H1 (cell line): ENCODE results near the gene PLXND1.

Experiments
- CEBPB ChIP-seq: IDR thresholded peaks from 2 replicates; pipeline ENCODE4 v1.6.1; 2012; ENCODE audit warnings: low read depth, low read length
- EP300 ChIP-seq, 2 experiments: IDR thresholded peaks; 1 replicate in 1 of 2; 2 replicates in 1 of 2; pipeline ENCODE4 v1.6.1; 2011 to 2012; ENCODE audit warnings: low read depth in 2 of 2, low read length in 2 of 2, mild to moderate bottlenecking in 2 of 2, borderline replicate concordance in 1 of 2, inconsistent platforms in 1 of 2, moderate library complexity in 1 of 2
- EZH2 ChIP-seq: fragments of 200-600 bp; sonication (generic); IDR thresholded peaks from 2 replicates; pipeline ENCODE4 v1.7.1; 2012; ENCODE audit warnings: low read depth, mild to moderate bottlenecking, moderate library complexity, low read length, inconsistent platforms; ENCODE audit not compliant: severe bottlenecking
- GABPA ChIP-seq: IDR thresholded peaks from 2 replicates; pipeline ENCODE4 v1.6.1; 2011; ENCODE audit warnings: mild to moderate bottlenecking, low read length, moderate library complexity, borderline replicate concordance; ENCODE audit not compliant: insufficient read depth
- POLR2AphosphoS5 ChIP-seq: IDR thresholded peaks from 2 replicates; pipeline ENCODE4 v1.6.1; 2011; ENCODE audit warnings: low read depth, low read length
- RBBP5 ChIP-seq: IDR thresholded peaks from 2 replicates; pipeline ENCODE4 v1.7.1; 2012; ENCODE audit warnings: low read depth, mild to moderate bottlenecking, inconsistent platforms, low read length, moderate library complexity, borderline replicate concordance
- SIX5 ChIP-seq: IDR thresholded peaks from 2 replicates; pipeline ENCODE4 v1.6.1; 2011; ENCODE audit warnings: mild to moderate bottlenecking, low read depth, low read length
- TF ChIP-seq, protein P1 (sequence below): IDR thresholded peaks from 2 replicates; pipeline ENCODE4 v1.6.1; 2011; ENCODE audit warnings: low read depth, mild to moderate bottlenecking, low read length; ENCODE audit not compliant: insufficient read depth
- TF ChIP-seq, protein P2 (sequence below), 3 experiments: IDR thresholded peaks; 1 replicate in 2 of 3; 2 replicates in 1 of 3; pipeline versions ENCODE4 v1.5.1 to v1.6.1; 2011; ENCODE audit warnings: low read length in 3 of 3, mild to moderate bottlenecking in 3 of 3, inconsistent platforms in 2 of 3, low read depth in 1 of 3, moderate library complexity in 1 of 3; ENCODE audit not compliant: insufficient read depth in 1 of 3; ENCODE audit errors: control extremely low read depth in 1 of 3

DNA sequence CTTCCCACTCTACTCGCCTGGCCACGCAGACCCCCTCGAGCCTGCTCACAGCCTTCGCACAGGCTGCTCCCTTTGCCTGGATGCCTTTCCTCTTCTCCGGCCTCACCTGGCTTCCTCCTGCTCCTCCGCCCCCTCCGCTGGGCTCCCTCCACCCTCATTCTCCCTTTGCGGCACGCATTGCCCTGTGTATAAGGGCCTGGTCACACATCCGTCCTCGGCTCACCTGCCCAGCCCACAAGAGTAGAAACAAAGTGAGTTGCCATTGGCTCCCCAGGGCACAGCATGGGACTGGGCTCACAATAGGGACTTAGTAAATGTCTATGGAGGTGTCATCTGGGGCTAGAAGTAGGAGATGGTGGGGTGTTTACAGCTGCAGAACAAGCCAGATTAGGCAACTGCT lies 4.2 kb downstream of the PLXND1 start:
- no peak for TF ChIP-seq CEBPB
- TF ChIP-seq, protein P1, sequence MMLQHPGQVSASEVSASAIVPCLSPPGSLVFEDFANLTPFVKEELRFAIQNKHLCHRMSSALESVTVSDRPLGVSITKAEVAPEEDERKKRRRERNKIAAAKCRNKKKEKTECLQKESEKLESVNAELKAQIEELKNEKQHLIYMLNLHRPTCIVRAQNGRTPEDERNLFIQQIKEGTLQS, result no peak
- TF ChIP-seq RBBP5, result no peak
- TF ChIP-seq, protein P2, sequence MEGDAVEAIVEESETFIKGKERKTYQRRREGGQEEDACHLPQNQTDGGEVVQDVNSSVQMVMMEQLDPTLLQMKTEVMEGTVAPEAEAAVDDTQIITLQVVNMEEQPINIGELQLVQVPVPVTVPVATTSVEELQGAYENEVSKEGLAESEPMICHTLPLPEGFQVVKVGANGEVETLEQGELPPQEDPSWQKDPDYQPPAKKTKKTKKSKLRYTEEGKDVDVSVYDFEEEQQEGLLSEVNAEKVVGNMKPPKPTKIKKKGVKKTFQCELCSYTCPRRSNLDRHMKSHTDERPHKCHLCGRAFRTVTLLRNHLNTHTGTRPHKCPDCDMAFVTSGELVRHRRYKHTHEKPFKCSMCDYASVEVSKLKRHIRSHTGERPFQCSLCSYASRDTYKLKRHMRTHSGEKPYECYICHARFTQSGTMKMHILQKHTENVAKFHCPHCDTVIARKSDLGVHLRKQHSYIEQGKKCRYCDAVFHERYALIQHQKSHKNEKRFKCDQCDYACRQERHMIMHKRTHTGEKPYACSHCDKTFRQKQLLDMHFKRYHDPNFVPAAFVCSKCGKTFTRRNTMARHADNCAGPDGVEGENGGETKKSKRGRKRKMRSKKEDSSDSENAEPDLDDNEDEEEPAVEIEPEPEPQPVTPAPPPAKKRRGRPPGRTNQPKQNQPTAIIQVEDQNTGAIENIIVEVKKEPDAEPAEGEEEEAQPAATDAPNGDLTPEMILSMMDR (IDR thresholded peaks at IDR 0.05; ENCODE audit: control extremely low read depth in 1 of 3, insufficient read depth in 1 of 3, low read depth in 1 of 3, low read length in 3 of 3), result no peak
- no peak for TF ChIP-seq EZH2
- no peak for TF ChIP-seq POLR2AphosphoS5
- TF ChIP-seq GABPA, result no peak
- TF ChIP-seq SIX5, result no peak
- TF ChIP-seq EP300 (IDR thresholded peaks at IDR 0.05; ENCODE audit: borderline replicate concordance in 1 of 2, low read depth in 2 of 2, low read length in 2 of 2), result no peak
